HG03175 (cell line): ENCODE measurements around the gene C8G.

Experiments used
- ATAC-seq: cut with Tn5 transposase; IDR thresholded peaks from one replicate; pipeline ENCODE4 v1.9.1; 2021; ENCODE audit warnings: mild to moderate bottlenecking, moderate library complexity; ENCODE audit not compliant: unreplicated experiment

Gene C8G

DNA sequence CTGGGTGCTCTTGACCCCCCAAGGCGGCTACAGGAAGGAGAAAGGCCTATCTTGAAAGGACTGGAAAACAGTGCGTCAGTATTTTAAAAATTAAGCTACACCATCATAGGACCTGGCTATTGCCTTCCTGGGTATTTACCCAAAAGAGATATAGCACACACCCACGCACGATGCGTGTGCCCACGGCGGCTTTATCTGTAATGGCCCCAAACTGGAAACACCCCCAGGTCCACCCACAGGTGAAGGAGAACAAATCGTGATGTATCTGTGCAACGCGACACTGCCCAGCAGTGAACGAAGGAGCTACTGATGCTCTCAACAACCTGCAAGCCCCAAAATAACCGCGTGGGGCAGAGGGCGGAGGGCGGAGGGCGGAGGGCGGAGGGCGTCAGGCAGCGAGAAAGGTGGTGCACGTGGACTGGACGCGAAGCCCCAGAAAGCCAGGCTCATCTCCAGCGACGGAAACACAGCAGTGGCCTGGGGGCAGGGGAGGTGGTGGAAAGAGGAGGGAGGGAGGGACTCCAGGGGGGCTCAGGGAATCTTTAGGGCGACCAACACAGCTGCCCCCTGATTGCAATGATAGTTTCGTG, 19.9 kb downstream of the C8G start:
- no peak for ATAC-seq

DNA sequence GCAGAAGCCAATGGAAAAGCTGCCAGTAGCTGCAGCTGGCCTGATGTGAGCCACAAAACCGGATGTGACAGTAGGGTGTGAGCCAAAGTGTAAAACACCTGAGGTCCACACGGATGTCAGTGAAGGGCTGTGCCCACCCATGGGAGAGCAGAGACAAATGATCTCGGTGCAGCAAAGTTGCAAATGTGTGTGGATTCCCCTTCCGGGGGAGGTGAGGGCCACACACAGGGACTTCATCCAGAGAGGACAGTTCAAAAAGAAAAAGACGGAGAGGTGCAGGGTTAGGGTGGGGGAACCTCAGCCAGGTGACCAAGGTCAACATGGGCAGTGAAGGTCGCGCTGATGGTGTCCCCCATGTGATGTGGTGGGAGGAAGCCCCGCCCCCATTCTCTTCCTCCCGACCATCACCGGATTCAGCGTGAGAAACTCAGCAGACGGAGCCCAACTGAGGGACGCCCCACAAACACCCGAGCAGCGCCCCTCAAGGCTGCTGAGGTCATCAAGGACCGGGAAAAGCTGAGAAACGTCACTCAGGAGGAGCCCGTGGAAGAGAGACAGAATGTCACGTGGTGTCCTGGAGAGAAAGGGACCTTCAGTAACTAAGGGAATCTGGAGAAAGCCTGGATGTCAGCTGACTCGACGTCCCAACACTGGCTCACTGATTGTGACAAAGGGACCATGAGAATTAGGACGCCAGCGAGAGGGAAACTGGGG, 20.9 kb downstream of the C8G start:
- ATAC-seq: no peak

DNA sequence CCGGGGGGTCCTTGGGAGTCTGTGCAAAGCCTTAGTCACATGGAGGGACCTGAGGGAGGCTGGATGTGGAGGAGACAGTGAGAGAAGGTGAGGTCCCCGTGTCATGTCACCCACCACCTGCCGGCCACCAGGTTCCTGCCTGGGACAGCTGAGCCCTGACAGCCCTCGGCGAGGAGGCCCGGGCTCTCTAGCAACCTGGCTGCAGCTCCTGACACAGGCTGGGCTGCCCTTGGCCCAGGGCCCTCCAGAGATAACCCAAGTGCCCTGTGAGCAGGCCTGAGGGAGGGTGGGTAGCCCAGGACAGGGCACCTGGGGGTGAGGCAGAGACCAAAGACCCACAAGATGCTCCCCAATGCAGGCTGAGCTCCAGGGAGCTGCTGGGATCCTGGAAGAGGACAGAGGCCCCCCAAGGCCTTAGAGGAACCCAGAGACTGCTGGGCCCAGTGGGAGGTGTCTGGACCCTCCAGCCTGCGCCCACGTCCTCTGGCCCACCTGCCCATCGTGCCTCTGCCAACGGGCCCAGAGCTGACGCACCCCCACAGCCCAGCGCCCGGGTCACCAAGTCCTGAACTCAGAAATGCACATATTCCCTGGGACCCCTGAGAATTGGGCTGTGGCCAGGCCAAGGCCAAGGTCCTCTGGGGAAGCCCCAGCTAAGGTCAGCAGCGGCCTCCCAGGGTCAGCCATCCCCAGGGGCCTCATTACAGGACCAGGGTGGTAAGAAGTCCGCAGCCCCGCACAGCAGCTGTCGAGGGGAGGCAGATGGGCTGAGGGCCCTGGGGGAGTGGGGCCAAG, 23.5 kb downstream of the C8G start:
- ATAC-seq: no peak

DNA sequence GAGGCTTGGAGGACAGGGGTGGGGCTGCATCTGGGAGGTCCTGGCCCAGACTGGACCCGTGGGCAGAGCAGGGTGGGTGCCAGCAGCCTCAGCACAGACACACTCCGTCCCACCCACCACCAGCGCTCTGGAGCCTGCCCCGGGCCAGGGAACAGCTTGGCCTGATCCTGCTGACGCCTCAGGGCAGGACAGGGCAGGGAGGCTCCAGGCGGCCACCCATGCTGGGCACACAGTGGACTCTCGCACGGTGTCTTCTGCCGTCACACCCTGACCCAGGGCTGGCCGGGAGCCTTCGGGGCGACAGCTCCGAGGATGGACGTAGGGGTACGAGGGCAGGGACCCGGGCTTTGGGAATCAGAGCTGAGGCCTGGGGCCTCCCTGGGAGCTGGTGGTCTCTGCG, 24.1 kb downstream of the C8G start:
- no peak for ATAC-seq

DNA sequence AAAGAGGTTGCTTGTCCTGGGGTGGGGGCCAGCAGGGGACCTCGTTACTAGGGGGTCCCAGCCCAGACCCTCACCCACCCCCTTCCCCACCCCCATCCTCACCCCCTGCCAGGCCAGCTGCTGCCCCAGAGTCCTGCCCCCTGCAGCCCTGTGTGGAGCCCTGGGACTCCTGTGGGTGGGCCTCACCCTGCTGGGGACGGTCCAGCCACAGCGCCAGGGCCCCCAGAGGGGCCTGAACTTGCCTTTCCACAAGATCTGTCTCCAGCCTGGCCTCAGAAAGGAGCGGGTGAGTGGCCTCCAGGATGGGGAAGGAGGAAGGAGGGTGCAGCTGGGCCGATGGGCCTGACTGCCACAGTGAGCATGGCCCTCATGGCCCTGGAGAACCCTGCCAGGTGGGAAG, 24.7 kb downstream of the C8G start:
- no peak for ATAC-seq

DNA sequence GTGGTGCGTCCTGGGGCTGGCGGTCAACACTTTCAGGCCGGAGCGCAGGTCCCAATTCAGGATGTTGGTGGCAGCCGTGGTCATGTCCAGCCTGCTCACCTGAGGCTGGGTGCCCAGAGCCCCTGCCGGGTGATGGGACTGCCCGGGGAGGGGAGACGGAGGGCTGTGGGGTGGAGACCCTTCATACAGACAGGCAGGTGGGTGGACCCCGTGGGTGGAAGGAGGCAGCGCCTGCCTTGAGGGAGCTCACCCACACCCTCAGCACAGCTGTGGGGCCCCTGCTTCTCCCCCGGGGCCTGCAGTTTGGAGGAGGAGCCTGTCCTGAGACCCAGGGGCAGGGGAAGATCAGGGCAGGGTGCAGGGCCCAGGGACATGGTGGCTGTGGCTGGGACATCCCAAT, 25.3 kb downstream of the C8G start:
- ATAC-seq: no peak

DNA sequence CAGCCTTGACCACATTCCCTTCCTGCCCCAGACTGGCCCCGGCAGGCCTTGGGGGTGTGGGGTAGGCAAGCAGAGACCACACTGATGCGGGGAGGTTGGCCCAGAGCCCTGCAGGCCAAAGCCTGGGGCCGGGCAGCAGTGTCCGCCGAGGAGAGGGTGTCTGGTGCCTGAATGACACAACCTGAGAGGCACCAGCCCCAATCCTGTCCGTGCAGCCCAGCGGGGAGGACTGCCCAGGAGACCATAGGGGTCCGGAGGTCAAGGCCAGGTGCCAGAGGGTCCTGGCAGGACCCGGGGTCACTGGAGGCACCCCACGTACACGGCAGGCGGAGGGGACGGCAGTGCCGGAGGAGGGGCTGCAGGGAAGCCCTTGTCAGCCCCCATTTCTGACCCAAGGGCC, 26.7 kb downstream of the C8G start:
- no peak for ATAC-seq

DNA sequence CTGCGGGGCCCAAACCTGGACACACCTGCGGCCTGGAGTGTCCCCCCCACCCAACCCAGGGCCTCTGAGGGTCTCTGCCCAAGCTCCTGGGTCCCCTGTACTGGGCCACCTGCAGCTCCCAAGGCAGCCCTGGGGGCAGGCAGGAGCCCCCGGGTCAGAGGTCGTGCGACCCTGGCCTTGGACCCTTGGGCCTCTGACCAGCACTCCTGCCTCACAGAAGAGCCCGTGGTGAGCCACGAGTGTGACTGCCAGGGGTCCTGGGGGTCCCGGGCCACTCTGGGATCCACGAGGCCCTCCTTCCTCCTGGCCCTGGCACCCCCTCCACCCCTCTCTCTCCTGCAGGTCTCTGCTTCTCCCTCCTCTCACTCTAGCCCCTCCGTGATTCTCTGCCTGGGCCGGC, 27.3 kb downstream of the C8G start:
- no peak for ATAC-seq

DNA sequence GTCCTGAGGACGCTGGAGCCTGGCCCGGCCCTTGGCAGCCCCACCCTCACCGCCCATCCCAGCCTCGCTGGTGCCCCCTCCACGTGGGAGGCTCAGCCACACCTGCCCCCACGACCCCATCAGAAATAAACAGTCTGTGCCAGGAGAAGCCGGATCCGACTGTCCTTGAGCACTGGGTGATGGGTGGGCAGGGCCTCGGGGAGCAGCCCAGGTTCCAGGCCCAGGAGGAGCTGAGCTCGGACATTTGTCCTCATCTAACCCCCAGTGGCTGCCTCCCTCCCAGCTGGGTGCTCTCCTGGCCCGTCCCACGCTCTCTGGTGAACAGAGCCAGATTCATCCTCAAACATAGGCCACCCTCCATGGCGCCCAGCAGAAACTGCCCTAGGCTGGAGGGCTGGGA, 27.7 kb downstream of the C8G start:
- ATAC-seq: no peak

DNA sequence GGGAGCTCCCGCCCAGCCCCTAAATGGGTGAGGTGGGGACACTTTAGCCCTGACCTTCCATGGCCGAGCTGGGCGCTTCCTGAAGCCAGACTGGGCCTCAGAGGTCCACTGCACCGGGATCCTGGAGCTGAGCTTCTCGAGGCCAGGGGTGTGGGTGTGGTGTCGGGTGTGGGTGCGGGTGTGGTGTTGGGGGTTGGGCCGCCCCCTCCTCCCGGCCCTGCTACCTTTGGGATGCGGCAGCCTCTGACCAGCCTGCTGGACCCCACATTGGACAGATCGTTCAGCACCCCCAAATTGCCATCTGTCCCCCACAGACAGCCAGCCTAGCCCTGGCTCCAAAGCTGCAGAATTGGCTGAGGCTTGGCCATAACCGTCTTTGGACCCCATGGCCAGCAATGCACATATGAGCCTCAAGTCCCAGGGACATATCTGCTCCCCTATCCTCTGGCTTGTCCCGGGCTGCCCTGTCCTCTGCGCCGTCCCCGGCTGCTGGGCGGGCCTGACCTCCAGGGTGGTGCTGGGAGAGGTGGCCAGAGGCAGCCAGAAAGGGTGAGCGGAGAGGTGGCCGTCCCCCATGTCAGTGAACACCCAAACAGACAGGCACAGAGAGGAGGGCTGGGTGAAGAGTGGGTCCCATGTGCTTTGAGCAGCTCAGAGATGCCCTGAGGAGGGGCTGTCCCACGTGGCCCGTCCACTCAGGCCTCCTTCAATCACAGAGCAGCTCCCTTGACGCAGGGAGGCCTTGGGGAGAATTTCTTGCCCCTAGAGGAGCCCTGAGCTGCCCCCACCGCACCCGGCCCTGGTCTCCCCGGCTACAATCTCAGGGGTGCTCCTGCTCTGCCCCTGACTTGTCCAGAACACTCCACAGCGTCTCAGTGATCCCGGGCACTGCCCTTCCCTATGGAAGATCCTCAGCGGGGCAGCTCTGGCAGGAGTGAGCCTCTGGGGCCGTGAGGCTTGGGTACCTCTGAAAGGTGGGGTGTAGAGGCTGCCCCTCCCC, 28.9 kb downstream of the C8G start:
- ATAC-seq: no peak

DNA sequence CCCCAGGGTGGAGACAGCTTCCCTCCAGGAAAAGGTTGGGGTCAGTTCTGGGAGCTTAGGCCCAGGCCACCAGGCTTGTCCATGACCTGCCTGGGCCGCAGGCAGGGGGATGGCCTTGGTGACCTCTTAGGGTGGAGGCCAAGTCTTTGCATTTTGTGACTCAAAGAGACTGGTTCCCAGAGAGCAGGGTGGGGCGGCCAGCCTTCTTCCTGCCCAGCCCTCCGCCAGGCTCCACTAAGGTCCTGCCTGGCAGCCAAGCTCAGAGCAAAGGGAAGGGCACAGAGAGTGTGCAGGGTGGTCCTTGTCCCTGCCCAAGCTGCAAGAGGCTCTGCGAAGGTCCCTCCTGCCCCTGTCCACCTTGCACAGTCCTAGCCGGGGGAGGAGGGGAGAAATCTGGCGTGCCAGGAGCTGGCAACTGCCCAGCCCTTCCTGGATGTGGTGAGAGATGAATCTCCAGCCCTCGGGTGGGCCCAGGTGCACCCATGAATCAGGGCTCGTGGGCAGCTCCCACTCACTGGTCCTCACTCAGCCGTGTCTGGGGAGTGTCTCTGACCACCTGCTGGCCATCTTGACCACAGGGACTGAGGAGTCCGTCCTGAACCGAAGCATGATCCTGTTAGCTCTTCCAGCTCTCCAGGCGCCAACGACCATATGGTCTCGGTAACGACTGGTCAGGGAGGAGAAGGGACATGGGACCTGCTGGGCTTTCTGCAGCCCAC, 29.9 kb downstream of the C8G start:
- ATAC-seq: no peak

DNA sequence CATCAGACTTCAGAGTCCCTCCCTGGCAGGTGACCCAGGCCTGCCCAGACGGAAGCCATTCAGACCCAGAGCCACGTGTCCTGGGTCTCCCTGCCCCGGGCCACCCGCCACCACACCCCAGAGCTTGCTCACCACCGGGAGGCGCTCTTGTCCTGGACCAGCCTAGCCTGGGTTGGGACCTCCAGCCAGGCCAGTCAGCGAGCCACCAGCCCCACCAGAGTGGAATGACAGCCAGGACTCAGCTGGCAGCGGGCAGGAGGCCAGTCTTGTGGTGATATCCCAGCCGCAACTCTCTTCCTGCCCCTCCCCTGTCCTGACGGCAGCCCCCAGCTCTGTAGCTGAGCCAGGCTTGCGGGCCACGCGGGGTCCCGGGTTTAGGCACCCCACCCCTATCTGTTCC, 30.6 kb downstream of the C8G start:
- ATAC-seq: no peak

DNA sequence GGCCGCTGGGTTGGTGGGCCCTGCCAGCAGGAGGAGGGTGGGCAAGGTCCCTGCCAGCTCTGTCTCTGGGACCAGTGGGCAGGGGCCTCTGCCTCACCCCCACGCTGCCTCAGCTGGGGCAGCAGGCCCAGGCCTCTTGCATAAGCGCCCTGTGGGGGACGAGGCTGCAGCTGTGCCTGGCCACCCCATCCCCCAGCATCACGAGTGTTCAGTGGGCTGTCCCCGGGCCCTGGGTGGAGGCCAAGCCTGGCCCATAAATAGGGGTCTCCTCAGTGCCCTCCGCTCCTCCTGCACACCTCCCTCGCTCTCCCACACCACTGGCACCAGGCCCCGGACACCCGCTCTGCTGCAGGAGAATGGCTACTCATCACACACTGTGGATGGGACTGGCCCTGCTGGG, 32.2 kb downstream of the C8G start, which contains the start of gene PTGDS:
PTGDS (plus strand) TSS at position 282 of the 400 bp plus-strand sequence; CDS start at position 357, 75 bp downstream.
- no peak for ATAC-seq

DNA sequence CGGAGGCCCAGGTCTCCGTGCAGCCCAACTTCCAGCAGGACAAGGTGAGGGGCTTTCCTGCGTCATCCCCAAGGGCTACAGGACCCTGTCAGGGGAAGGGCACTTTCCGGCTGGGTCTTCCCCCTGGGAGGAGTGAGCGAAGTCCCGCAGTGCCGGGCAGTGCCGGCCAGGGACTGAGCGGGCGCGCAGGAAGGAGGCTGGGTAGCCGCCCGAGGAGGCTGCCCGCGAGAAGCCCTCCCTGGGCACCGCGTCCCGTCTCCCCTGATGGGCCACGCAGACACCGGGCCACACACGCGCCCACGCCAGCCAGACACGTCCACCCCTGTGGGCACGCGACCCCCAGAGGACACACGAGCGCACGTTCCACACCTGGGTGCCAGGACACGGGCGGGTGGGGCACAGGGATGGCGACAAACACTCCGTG, 32.6 kb downstream of the C8G start:
- ATAC-seq: no peak

DNA sequence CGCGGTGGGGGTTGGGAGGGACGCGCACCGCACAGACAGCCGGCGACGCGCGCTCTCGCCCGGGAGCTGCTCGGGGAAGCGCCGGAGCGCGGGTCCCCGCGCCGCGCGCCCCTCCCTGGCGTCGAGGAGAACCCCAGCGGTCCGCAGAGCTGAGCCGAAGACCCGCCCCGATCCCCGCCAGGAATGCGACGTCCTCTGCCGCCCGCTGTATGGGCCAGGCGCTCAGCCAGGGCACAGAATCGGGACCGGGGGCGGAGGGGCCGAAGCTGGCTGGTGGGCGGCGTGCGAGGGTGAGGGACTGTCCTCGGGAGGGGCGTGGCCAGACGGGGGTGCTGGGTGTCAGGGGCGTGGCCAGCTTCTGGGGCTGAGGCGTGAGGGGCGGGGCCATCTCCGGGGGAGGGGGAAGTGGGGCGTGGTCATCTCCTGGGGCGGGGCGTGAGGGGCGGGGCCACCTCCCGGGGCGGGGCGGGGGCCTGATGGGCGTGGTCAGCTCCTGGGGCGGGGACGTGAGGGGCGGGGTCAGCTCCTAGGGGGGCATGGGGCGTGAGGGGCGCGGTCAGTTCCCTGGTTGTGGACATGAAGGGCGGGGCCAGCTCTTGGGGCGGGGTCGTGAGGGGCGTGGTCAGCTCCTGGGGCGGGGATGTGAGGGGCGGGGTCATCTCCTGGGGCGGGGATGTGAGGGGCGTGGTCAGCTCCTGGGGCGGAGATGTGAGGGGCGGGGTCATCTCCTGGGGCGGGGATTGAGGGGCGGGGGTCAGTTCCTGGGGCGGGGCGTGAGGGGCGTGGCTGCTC, 33.2 kb downstream of the C8G start:
- no peak for ATAC-seq

DNA sequence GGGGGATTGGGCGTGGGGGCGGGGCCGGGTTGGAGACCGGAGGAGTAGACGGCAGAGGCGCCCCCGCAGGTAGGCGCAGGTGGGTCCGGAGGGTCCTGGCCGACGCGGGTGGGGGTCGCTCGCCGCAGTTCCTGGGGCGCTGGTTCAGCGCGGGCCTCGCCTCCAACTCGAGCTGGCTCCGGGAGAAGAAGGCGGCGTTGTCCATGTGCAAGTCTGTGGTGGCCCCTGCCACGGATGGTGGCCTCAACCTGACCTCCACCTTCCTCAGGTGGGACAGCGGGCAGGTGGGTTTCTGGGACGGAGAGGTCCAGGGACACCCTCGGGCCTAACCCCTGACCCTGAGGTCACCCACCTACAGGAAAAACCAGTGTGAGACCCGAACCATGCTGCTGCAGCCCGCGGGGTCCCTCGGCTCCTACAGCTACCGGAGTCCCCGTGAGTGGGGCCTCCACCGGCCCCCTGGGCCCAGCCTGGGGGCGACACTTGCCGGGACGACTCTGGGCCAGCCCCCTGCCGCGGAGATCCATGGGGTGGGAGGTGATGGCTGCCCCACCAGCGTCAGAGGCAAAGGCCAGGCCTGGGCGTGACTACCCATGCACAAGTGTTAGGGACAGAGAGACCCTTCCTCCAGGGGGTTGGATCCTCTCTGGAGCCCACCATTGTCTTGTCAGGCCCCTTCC, 34.0 kb downstream of the C8G start:
- ATAC-seq: no peak

DNA sequence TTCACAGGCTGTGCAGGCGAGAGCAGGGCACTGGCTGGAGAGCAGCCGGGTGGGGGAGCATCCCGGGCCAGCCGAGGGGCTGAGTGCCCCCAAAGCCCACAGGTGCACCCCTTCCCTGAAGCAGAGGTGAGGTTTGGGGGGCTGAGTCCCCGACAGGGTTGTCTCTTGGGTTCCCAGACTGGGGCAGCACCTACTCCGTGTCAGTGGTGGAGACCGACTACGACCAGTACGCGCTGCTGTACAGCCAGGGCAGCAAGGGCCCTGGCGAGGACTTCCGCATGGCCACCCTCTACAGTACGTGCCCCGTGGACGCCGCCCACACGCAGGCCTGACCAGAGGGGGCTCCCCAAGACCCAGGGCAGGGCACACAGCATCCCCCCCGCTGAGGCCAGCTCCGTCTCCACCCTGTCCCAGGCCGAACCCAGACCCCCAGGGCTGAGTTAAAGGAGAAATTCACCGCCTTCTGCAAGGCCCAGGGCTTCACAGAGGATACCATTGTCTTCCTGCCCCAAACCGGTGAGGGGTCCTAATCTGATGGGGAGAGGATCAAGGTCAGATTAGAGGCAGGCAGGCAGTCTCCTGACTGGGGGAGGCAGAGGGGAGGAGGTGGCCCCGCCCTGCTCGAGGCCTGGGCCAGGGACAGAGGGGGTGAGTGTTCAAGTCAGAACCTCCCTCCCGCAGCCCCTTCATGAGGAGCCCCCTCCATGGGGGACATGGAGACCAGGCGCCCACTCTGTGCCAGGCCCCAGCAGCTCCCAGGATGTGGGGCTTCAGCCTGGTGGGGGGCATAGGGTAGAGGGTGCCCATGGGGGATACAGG, 34.9 kb downstream of the C8G start:
- ATAC-seq: no peak
